ENCODE measurements around the gene LDLRAD4.

LDLRAD4 gene

GRCh38 chr18:13305301-13305700 lies 86.7 kb downstream of the LDLRAD4 start:
- no peak overlapping the region for H3K27ac ChIP-seq (ENCODE audit: low read depth, low read length)
- no peak overlapping the region for H3K4me3 ChIP-seq (ENCODE audit: low read depth in 1 of 2, low read length in 2 of 2)
- H3K9me3 ChIP-seq (ENCODE audit: control insufficient read depth in 1 of 2, low read length in 2 of 2): peaks cover 0 to 3% of the 10 kb centered on the region in 2 donors
- H3K4me1 ChIP-seq (ENCODE audit: control insufficient read depth in 1 of 2, insufficient read depth in 2 of 2, low read length in 2 of 2): no peaks in the 10 kb centered on the region
- no peak overlapping the region for H3K9ac ChIP-seq (ENCODE audit: low read depth in 1 of 2, low read length in 2 of 2)
- H3K27me3 ChIP-seq (ENCODE audit: control insufficient read depth in 1 of 2, insufficient read depth in 2 of 2, low read length in 2 of 2): no peaks in the 10 kb centered on the region
- no peaks in the 10 kb centered on the region for H3K36me3 ChIP-seq (ENCODE audit: control insufficient read depth in 1 of 2, insufficient read depth in 2 of 2, low read length in 2 of 2)

GRCh38 chr18:13306583-13306982 lies 88.0 kb downstream of the LDLRAD4 start:
- Histone ChIP-seq H3K4me3 (ENCODE audit: low read depth in 1 of 2, low read length in 2 of 2) (no peak overlapping the region), H3K4me1 (ENCODE audit: control insufficient read depth in 1 of 2, insufficient read depth in 2 of 2, low read length in 2 of 2) (no peaks in the 10 kb centered on the region), H3K27ac (ENCODE audit: low read depth, low read length) (no peak overlapping the region), H3K36me3 (ENCODE audit: control insufficient read depth in 1 of 2, insufficient read depth in 2 of 2, low read length in 2 of 2) (no peaks in the 10 kb centered on the region), H3K9ac (ENCODE audit: low read depth in 1 of 2, low read length in 2 of 2) (no peak overlapping the region), H3K9me3 (ENCODE audit: control insufficient read depth in 1 of 2, low read length in 2 of 2) (peaks cover 0 to 3% of the 10 kb centered on the region in 2 donors), H3K27me3 (ENCODE audit: control insufficient read depth in 1 of 2, insufficient read depth in 2 of 2, low read length in 2 of 2) (no peaks in the 10 kb centered on the region)

- Histone ChIP-seq H3K4me1 (ENCODE audit: control insufficient read depth in 1 of 2, insufficient read depth in 2 of 2, low read length in 2 of 2) (no peaks in the 10 kb centered on the region), H3K36me3 (ENCODE audit: control insufficient read depth in 1 of 2, insufficient read depth in 2 of 2, low read length in 2 of 2) (peaks cover 0 to 3% of the 10 kb centered on the region in 2 donors), H3K27me3 (ENCODE audit: control insufficient read depth in 1 of 2, insufficient read depth in 2 of 2, low read length in 2 of 2) (no peaks in the 10 kb centered on the region), H3K9me3 (ENCODE audit: control insufficient read depth in 1 of 2, low read length in 2 of 2) (peaks cover 0 to 3% of the 10 kb centered on the region in 2 donors), H3K27ac (ENCODE audit: low read depth, low read length) (no peak overlapping the region), H3K4me3 (ENCODE audit: low read depth in 1 of 2, low read length in 2 of 2) (no peak overlapping the region), H3K9ac (ENCODE audit: low read depth in 1 of 2, low read length in 2 of 2) (no peak overlapping the region)
These were observed 89.8 kb downstream of the LDLRAD4 start for GRCh38 chr18:13308369-13308768.

GRCh38 chr18:13309031-13309747 lies 90.6 kb downstream of the LDLRAD4 start:
- Histone ChIP-seq H3K4me1 (ENCODE audit: control insufficient read depth in 1 of 2, insufficient read depth in 2 of 2, low read length in 2 of 2) (no peaks in the 10 kb centered on the region), H3K9me3 (ENCODE audit: control insufficient read depth in 1 of 2, low read length in 2 of 2) (peaks cover 0 to 3% of the 10 kb centered on the region in 2 donors), H3K27ac (ENCODE audit: low read depth, low read length) (no peak overlapping the region), H3K4me3 (ENCODE audit: low read depth in 1 of 2, low read length in 2 of 2) (no peak overlapping the region), H3K27me3 (ENCODE audit: control insufficient read depth in 1 of 2, insufficient read depth in 2 of 2, low read length in 2 of 2) (no peaks in the 10 kb centered on the region), H3K36me3 (ENCODE audit: control insufficient read depth in 1 of 2, insufficient read depth in 2 of 2, low read length in 2 of 2) (peaks cover 0 to 3% of the 10 kb centered on the region in 2 donors), H3K9ac (ENCODE audit: low read depth in 1 of 2, low read length in 2 of 2) (no peak overlapping the region)

GRCh38 chr18:13309748-13310670 lies 91.4 kb downstream of the LDLRAD4 start:
- peaks cover 0 to 8% of the 10 kb centered on the region in 2 donors for H3K36me3 ChIP-seq (ENCODE audit: control insufficient read depth in 1 of 2, insufficient read depth in 2 of 2, low read length in 2 of 2)
- no peak overlapping the region for H3K27ac ChIP-seq (ENCODE audit: low read depth, low read length)
- H3K9me3 ChIP-seq (ENCODE audit: control insufficient read depth in 1 of 2, low read length in 2 of 2): peaks cover 0 to 6% of the 10 kb centered on the region in 2 donors
- H3K4me1 ChIP-seq (ENCODE audit: control insufficient read depth in 1 of 2, insufficient read depth in 2 of 2, low read length in 2 of 2): no peaks in the 10 kb centered on the region
- no peak overlapping the region for H3K9ac ChIP-seq (ENCODE audit: low read depth in 1 of 2, low read length in 2 of 2)
- H3K27me3 ChIP-seq (ENCODE audit: control insufficient read depth in 1 of 2, insufficient read depth in 2 of 2, low read length in 2 of 2): no peaks in the 10 kb centered on the region
- H3K4me3 ChIP-seq (ENCODE audit: low read depth in 1 of 2, low read length in 2 of 2): no peak overlapping the region

GRCh38 chr18:13311193-13311592 lies 92.6 kb downstream of the LDLRAD4 start:
- Histone ChIP-seq H3K36me3 (ENCODE audit: control insufficient read depth in 1 of 2, insufficient read depth in 2 of 2, low read length in 2 of 2) (peaks cover 0 to 8% of the 10 kb centered on the region in 2 donors), H3K27ac (ENCODE audit: low read depth, low read length) (no peak overlapping the region), H3K9me3 (ENCODE audit: control insufficient read depth in 1 of 2, low read length in 2 of 2) (peaks cover 5 to 13% of the 10 kb centered on the region in 2 donors), H3K27me3 (ENCODE audit: control insufficient read depth in 1 of 2, insufficient read depth in 2 of 2, low read length in 2 of 2) (no peaks in the 10 kb centered on the region), H3K4me1 (ENCODE audit: control insufficient read depth in 1 of 2, insufficient read depth in 2 of 2, low read length in 2 of 2) (no peaks in the 10 kb centered on the region), H3K9ac (ENCODE audit: low read depth in 1 of 2, low read length in 2 of 2) (no peak overlapping the region), H3K4me3 (ENCODE audit: low read depth in 1 of 2, low read length in 2 of 2) (no peak overlapping the region)

- Histone ChIP-seq H3K4me3 (ENCODE audit: low read depth in 1 of 2, low read length in 2 of 2) (no peak overlapping the region), H3K27me3 (ENCODE audit: control insufficient read depth in 1 of 2, insufficient read depth in 2 of 2, low read length in 2 of 2) (no peaks in the 10 kb centered on the region), H3K9me3 (ENCODE audit: control insufficient read depth in 1 of 2, low read length in 2 of 2) (peaks cover 8 to 18% of the 10 kb centered on the region in 2 donors), H3K4me1 (ENCODE audit: control insufficient read depth in 1 of 2, insufficient read depth in 2 of 2, low read length in 2 of 2) (no peaks in the 10 kb centered on the region), H3K36me3 (ENCODE audit: control insufficient read depth in 1 of 2, insufficient read depth in 2 of 2, low read length in 2 of 2) (peaks cover 0 to 8% of the 10 kb centered on the region in 2 donors), H3K27ac (ENCODE audit: low read depth, low read length) (no peak overlapping the region), H3K9ac (ENCODE audit: low read depth in 1 of 2, low read length in 2 of 2) (no peak overlapping the region)
These were observed 94.0 kb downstream of the LDLRAD4 start for GRCh38 chr18:13312515-13312914.

GRCh38 chr18:13313006-13313686 lies 94.6 kb downstream of the LDLRAD4 start:
- Histone ChIP-seq H3K4me1 (ENCODE audit: control insufficient read depth in 1 of 2, insufficient read depth in 2 of 2, low read length in 2 of 2) (no peaks in the 10 kb centered on the region), H3K27me3 (ENCODE audit: control insufficient read depth in 1 of 2, insufficient read depth in 2 of 2, low read length in 2 of 2) (no peaks in the 10 kb centered on the region), H3K9me3 (ENCODE audit: control insufficient read depth in 1 of 2, low read length in 2 of 2) (peaks cover 8 to 18% of the 10 kb centered on the region in 2 donors), H3K36me3 (ENCODE audit: control insufficient read depth in 1 of 2, insufficient read depth in 2 of 2, low read length in 2 of 2) (peaks cover 0 to 8% of the 10 kb centered on the region in 2 donors), H3K4me3 (ENCODE audit: low read depth in 1 of 2, low read length in 2 of 2) (no peak overlapping the region), H3K9ac (ENCODE audit: low read depth in 1 of 2, low read length in 2 of 2) (no peak overlapping the region), H3K27ac (ENCODE audit: low read depth, low read length) (no peak overlapping the region)

- Histone ChIP-seq H3K4me1 (ENCODE audit: control insufficient read depth in 1 of 2, insufficient read depth in 2 of 2, low read length in 2 of 2) (no peaks in the 10 kb centered on the region), H3K9me3 (ENCODE audit: control insufficient read depth in 1 of 2, low read length in 2 of 2) (peaks cover 8 to 18% of the 10 kb centered on the region in 2 donors), H3K27ac (ENCODE audit: low read depth, low read length) (no peak overlapping the region), H3K36me3 (ENCODE audit: control insufficient read depth in 1 of 2, insufficient read depth in 2 of 2, low read length in 2 of 2) (peaks cover 0 to 8% of the 10 kb centered on the region in 2 donors), H3K4me3 (ENCODE audit: low read depth in 1 of 2, low read length in 2 of 2) (no peak overlapping the region), H3K27me3 (ENCODE audit: control insufficient read depth in 1 of 2, insufficient read depth in 2 of 2, low read length in 2 of 2) (no peaks in the 10 kb centered on the region), H3K9ac (ENCODE audit: low read depth in 1 of 2, low read length in 2 of 2) (no peak overlapping the region)
These were observed 96.4 kb downstream of the LDLRAD4 start for GRCh38 chr18:13315000-13315399.

Measured in duodenal mucosa (tissue), 2 donors.